IMR-90 (cell line): Measurements from ENCODE around the gene NETO2. TPM values are rescaled to one million over a fixed set of nuclear protein-coding genes. Genes with fewer than 3 reads are reported as not detected.

Source experiments
- ATAC-seq: fragments of 200-7000 bp; cut with Tn5 transposase; 2 replicates; pipeline ENCODE4 v1.9.1; 2020; ENCODE audit warnings: low read depth, mild to moderate bottlenecking, moderate library complexity
- BruUV-seq: library from RNA; stranded (reverse); fragments of 400-500 nt; replicated peaks from 2 replicates; lab custom pipeline; 2021; lab: Mats Ljungman, UMichigan
- CTCF ChIA-PET: fragments of 300-600 bp; formaldehyde crosslinking; extraction: SDS; loops from one replicate; lab custom pipeline; 2021; ENCODE audit warnings: antibody characterized with exemption; lab: Yijun Ruan, JAX
- POLR2A ChIA-PET: fragments of 300-600 bp; sonication (Branson Sonifier 250); formaldehyde crosslinking; loops from one replicate; lab custom pipeline; 2022; ENCODE audit warnings: antibody characterized with exemption; ENCODE audit not compliant: unreplicated experiment; lab: Charles Lee
- DNase-seq: peaks from one replicate; pipeline ENCODE4 v3.0.0; 2013
- H2AFZ ChIP-seq: replicated peaks from 2 replicates; pipeline ENCODE3; 2013; ENCODE audit warnings: low read length, mild to moderate bottlenecking; ENCODE audit not compliant: poor library complexity
- H2AK5ac ChIP-seq: 2 replicates; pipeline ENCODE4 v1.6.1; 2013; ENCODE audit warnings: low read depth, low read length, inconsistent platforms
- H2AK9ac ChIP-seq: replicated peaks from 2 replicates; pipeline ENCODE3; 2013; ENCODE audit warnings: mild to moderate bottlenecking, low read depth, low read length, moderate library complexity; ENCODE audit not compliant: poor library complexity
- H2BK120ac ChIP-seq: 2 replicates; pipeline ENCODE4 v1.6.1; 2013; ENCODE audit warnings: low read depth, low read length, inconsistent platforms
- H2BK15ac ChIP-seq: 3 replicates; pipeline ENCODE4 v1.6.1; 2013; ENCODE audit warnings: low read depth, low read length, inconsistent platforms
- H2BK20ac ChIP-seq: 2 replicates; pipeline ENCODE4 v1.6.1; 2013; ENCODE audit warnings: low read depth, mild to moderate bottlenecking, inconsistent platforms, low read length, moderate library complexity
- H2BK5ac ChIP-seq: 2 replicates; pipeline ENCODE4 v1.6.1; 2013; ENCODE audit warnings: mild to moderate bottlenecking, low read depth, low read length, inconsistent platforms; ENCODE audit not compliant: poor library complexity, severe bottlenecking
- H3K14ac ChIP-seq: replicated peaks from 2 replicates; pipeline ENCODE4 v1.6.1; 2013; ENCODE audit warnings: low read depth, low read length, inconsistent platforms
- H3K18ac ChIP-seq: 2 replicates; pipeline ENCODE4 v1.6.1; 2013; ENCODE audit warnings: low read depth, low read length, control low read depth
- H3K23ac ChIP-seq: 2 replicates; pipeline ENCODE4 v1.6.1; 2013; ENCODE audit warnings: low read depth, low read length, inconsistent platforms
- H3K27ac ChIP-seq: 2 replicates; pipeline ENCODE4 v1.5.1; 2013; ENCODE audit warnings: mild to moderate bottlenecking, control low read depth, low read length; ENCODE audit not compliant: insufficient read depth
- H3K27me3 ChIP-seq: 2 replicates; pipeline ENCODE4 v1.6.1; 2013; ENCODE audit warnings: low read length; ENCODE audit not compliant: control insufficient read depth, insufficient read depth
- H3K36me3 ChIP-seq: 2 replicates; pipeline ENCODE4 v1.6.1; 2013; ENCODE audit warnings: low read length, mixed read lengths; ENCODE audit not compliant: control insufficient read depth, insufficient read depth
- H3K4ac ChIP-seq: 2 replicates; pipeline ENCODE4 v1.6.1; 2013; ENCODE audit warnings: low read depth, low read length, inconsistent platforms
- H3K4me1 ChIP-seq: 2 replicates; pipeline ENCODE4 v1.6.1; 2013; ENCODE audit warnings: low read length, mixed read lengths; ENCODE audit not compliant: control insufficient read depth, insufficient read depth
- H3K4me2 ChIP-seq: 2 replicates; pipeline ENCODE4 v1.6.1; 2013; ENCODE audit warnings: low read depth, mild to moderate bottlenecking, control low read depth, low read length, moderate library complexity
- H3K4me3 ChIP-seq: 2 replicates; pipeline ENCODE4 v1.5.1; 2013; ENCODE audit warnings: low read depth, mild to moderate bottlenecking, control low read depth, low read length, moderate library complexity; ENCODE audit not compliant: insufficient read depth
- H3K56ac ChIP-seq: 2 replicates; pipeline ENCODE4 v1.6.1; 2013; ENCODE audit warnings: low read length, inconsistent platforms; ENCODE audit not compliant: insufficient read depth; ENCODE audit errors: extremely low read depth
- H3K79me1 ChIP-seq, 2 experiments: 2 replicates each; pipeline ENCODE4 v1.6.1; 2013; ENCODE audit warnings: low read length in 2 of 2, inconsistent platforms in 1 of 2, low read depth in 1 of 2
- H3K9ac ChIP-seq: 2 replicates; pipeline ENCODE4 v1.6.1; 2013; ENCODE audit warnings: low read depth, low read length, control low read depth
- H3K9me1 ChIP-seq: 2 replicates; pipeline ENCODE4 v1.6.1; 2013; ENCODE audit warnings: low read length, inconsistent platforms; ENCODE audit not compliant: insufficient read depth
- H3K9me3 ChIP-seq: 2 replicates; pipeline ENCODE4 v1.6.1; 2013; ENCODE audit warnings: low read length; ENCODE audit not compliant: control insufficient read depth, insufficient read depth
- H4K20me1 ChIP-seq: 2 replicates; pipeline ENCODE4 v1.6.1; 2013; ENCODE audit warnings: low read length, inconsistent platforms; ENCODE audit not compliant: insufficient read depth
- H4K5ac ChIP-seq: 2 replicates; pipeline ENCODE4 v1.6.1; 2013; ENCODE audit warnings: mild to moderate bottlenecking, low read depth, low read length, control low read depth
- H4K8ac ChIP-seq, 2 experiments: 2 replicates each; pipeline ENCODE4 v1.6.1; 2013; ENCODE audit warnings: low read depth in 2 of 2, low read length in 2 of 2, control low read depth in 1 of 2, inconsistent platforms in 1 of 2
- H4K91ac ChIP-seq: 2 replicates; pipeline ENCODE4 v1.6.1; 2013; ENCODE audit warnings: low read depth, low read length, inconsistent platforms; ENCODE audit not compliant: insufficient read depth
- CEBPB ChIP-seq: IDR thresholded peaks from 2 replicates; pipeline ENCODE4 v1.6.1; 2012; ENCODE audit warnings: low read depth, low read length, improper control_type of control experiment
- CHD1 ChIP-seq: IDR thresholded peaks from 2 replicates; pipeline ENCODE4 v1.6.1; 2012; ENCODE audit warnings: low read depth, low read length, improper control_type of control experiment
- CTCF ChIP-seq: conservative IDR thresholded peaks from 2 replicates; pipeline ENCODE4 v1.5.1; 2012; ENCODE audit warnings: mild to moderate bottlenecking, low read depth, low read length, improper control_type of control experiment
- ELK1 ChIP-seq: fragments of 150-350 bp; IDR thresholded peaks from 2 replicates; pipeline ENCODE4 v1.6.1; 2016; ENCODE audit warnings: low read depth, mild to moderate bottlenecking, low read length, moderate library complexity, borderline replicate concordance
- FOS ChIP-seq: fragments of 150-350 bp; IDR thresholded peaks from 2 replicates; pipeline ENCODE4 v1.6.1; 2016; ENCODE audit warnings: low read depth, low read length
- MAFK ChIP-seq: IDR thresholded peaks from 2 replicates; pipeline ENCODE4 v1.6.1; 2012; ENCODE audit warnings: low read depth, low read length, improper control_type of control experiment
- MAZ ChIP-seq: IDR thresholded peaks from 2 replicates; pipeline ENCODE4 v1.6.1; 2012; ENCODE audit warnings: low read depth, mild to moderate bottlenecking, low read length, improper control_type of control experiment, moderate library complexity, borderline replicate concordance
- MXI1 ChIP-seq: IDR thresholded peaks from 2 replicates; pipeline ENCODE4 v1.6.1; 2012; ENCODE audit warnings: low read depth, mild to moderate bottlenecking, low read length, moderate library complexity, borderline replicate concordance
- NFE2L2 ChIP-seq: fragments of 150-350 bp; IDR thresholded peaks from 2 replicates; pipeline ENCODE4 v1.6.1; 2016; ENCODE audit warnings: low read depth, mild to moderate bottlenecking, low read length
- POLR2A ChIP-seq: IDR thresholded peaks from 2 replicates; pipeline ENCODE4 v1.6.1; 2012; ENCODE audit warnings: mild to moderate bottlenecking, low read depth, low read length
- RAD21 ChIP-seq: IDR thresholded peaks from 2 replicates; pipeline ENCODE4 v1.6.1; 2012; ENCODE audit warnings: low read length, improper control_type of control experiment
- RCOR1 ChIP-seq: IDR thresholded peaks from 2 replicates; pipeline ENCODE4 v1.6.1; 2012; ENCODE audit warnings: mild to moderate bottlenecking, low read length, improper control_type of control experiment; ENCODE audit not compliant: insufficient replicate concordance
- RFX5 ChIP-seq: IDR thresholded peaks from 2 replicates; pipeline ENCODE4 v1.8.0; 2012; ENCODE audit warnings: low read depth, mild to moderate bottlenecking, low read length, moderate library complexity
- SMC3 ChIP-seq: fragments of 150-350 bp; IDR thresholded peaks from 2 replicates; pipeline ENCODE4 v1.6.1; 2016; ENCODE audit warnings: low read depth, mild to moderate bottlenecking, antibody characterized with exemption, low read length, moderate library complexity
- whole genome bisulfite sequencing, 2 experiments: methylation state at CpG; one replicate each; pipeline versions ENCODE4 v1.1.5 to v1.1.7; 2013; ENCODE audit warnings: missing lambda C conversion rate in 2 of 2; ENCODE audit not compliant: insufficient read length in 1 of 2; ENCODE audit errors: extremely low coverage in 2 of 2; 5-methylcytosine and 5-hydroxymethylcytosine counted together
- dilution Hi-C: fragments of 300-500 bp; cut with HindIII; formaldehyde crosslinking; loops from one replicate; pipeline ENCODE4 v1.14.3; 2018; ENCODE audit warnings: low sequenced_read_pairs; ENCODE audit not compliant: unreplicated experiment
- in situ Hi-C: fragments of 300-500 bp; cut with MboI; formaldehyde crosslinking; loops from 3 replicates; pipeline ENCODE4 v1.14.3; 2019; ENCODE audit warnings: low sequenced_read_pairs, inconsistent platforms, mixed read lengths
- intact Hi-C: fragments of 100-400 bp; cut with micrococcal nuclease; formaldehyde crosslinking; loops from 2 replicates; pipeline ENCODE4 v1.10.0; 2022
- polyA plus RNA-seq, 3 experiments: library from polyadenylated mRNA; depleted of rRNA; stranded (reverse); fragments of >200 nt; gene quantifications; 2 replicates each; pipeline ENCODE4 v1.2.3, GENCODE V29; 2012; ENCODE audit warnings: low replicate concordance in 1 of 3
- total RNA-seq: library from RNA; depleted of rRNA; stranded (reverse); fragments of >200 nt; gene quantifications from 2 replicates; pipeline ENCODE4 v1.2.3, GENCODE V29; 2012
- TF ChIP-seq, protein P1 (sequence below): fragments of 150-350 bp; IDR thresholded peaks from 2 replicates; pipeline ENCODE4 v1.6.1; 2017; ENCODE audit warnings: mild to moderate bottlenecking, antibody characterized with exemption, low read length, low read depth

The NETO2 gene
- total and polyA plus RNA-seq, 2 of the 4 experiments (the other 2 are of a cell fraction): 38.5 to 39.3 TPM

GRCh38 chr16:47055136-47055885, 88.4 kb downstream of the NETO2 start:
- no peak overlapping the region for H2AK5ac ChIP-seq
- no peak overlapping the region for H3K23ac ChIP-seq
- CTCF ChIA-PET: no interaction called here
- no peak overlapping the region for H2AFZ ChIP-seq
- no peak overlapping the region for H3K4ac ChIP-seq
- H4K20me1 ChIP-seq: no peaks in the 10 kb centered on the region
- dilution Hi-C loops: no loop called here
- H3K4me3 ChIP-seq: no peak overlapping the region
- H3K18ac ChIP-seq: no peak overlapping the region
- ATAC-seq: no peak
- no peaks in the 10 kb centered on the region for H3K79me1 ChIP-seq
- no peak overlapping the region for H3K9ac ChIP-seq
- POLR2A ChIA-PET: no interaction called here
- no peak for DNase-seq
- no peak overlapping the region for H2BK15ac ChIP-seq
- H3K9me1 ChIP-seq: no peaks in the 10 kb centered on the region
- peaks cover 5% of the 10 kb centered on the region for H3K27me3 ChIP-seq
- H3K36me3 ChIP-seq: no peaks in the 10 kb centered on the region
- in situ Hi-C loops: no loop called here
- H3K9me3 ChIP-seq: no peaks in the 10 kb centered on the region
- H3K27ac ChIP-seq: no peak overlapping the region
- no peak overlapping the region for H3K56ac ChIP-seq
- 74% methylated on average over 19 of the region's 26 CpGs; no CpG with 5 or more reads in 1 of the 2 experiments for WGBS, 2 experiments
- BruUV-seq: no TSS peak
- H2AK9ac ChIP-seq: no peak overlapping the region
- H2BK5ac ChIP-seq: no peak overlapping the region
- no peak overlapping the region for H4K91ac ChIP-seq
- no peak overlapping the region for H3K14ac ChIP-seq
- H2BK20ac ChIP-seq: no peak overlapping the region
- no peak overlapping the region for H4K5ac ChIP-seq
- no peak overlapping the region for H2BK120ac ChIP-seq
- no peaks in the 10 kb centered on the region for H3K4me1 ChIP-seq
- no peak overlapping the region for H3K4me2 ChIP-seq
- no peak overlapping the region for H4K8ac ChIP-seq
- TF ChIP-seq MAZ: no peak
- TF ChIP-seq ELK1: no peak
- TF ChIP-seq NFE2L2: no peak
- TF ChIP-seq FOS: no peak
- no peak for TF ChIP-seq CHD1
- TF ChIP-seq CEBPB: no peak
- TF ChIP-seq RAD21: no peak
- TF ChIP-seq SMC3: no peak
- TF ChIP-seq CTCF: no peak
- TF ChIP-seq MAFK: no peak
- TF ChIP-seq, protein P1, sequence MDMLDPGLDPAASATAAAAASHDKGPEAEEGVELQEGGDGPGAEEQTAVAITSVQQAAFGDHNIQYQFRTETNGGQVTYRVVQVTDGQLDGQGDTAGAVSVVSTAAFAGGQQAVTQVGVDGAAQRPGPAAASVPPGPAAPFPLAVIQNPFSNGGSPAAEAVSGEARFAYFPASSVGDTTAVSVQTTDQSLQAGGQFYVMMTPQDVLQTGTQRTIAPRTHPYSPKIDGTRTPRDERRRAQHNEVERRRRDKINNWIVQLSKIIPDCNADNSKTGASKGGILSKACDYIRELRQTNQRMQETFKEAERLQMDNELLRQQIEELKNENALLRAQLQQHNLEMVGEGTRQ: no peak
- TF ChIP-seq POLR2A: no peak
- TF ChIP-seq RCOR1: no peak
- no peak for TF ChIP-seq MXI1
- TF ChIP-seq RFX5: no peak
- intact Hi-C loops: no loop called here
